DLD1 (cell line): ENCODE results near the gene ARMH2.

Experiments
- in situ Hi-C: cut with HindIII; loops from 2 replicates; pipeline ENCODE4 v1.10.0; 2017; ENCODE audit warnings: low sequenced_read_pairs

Gene ARMH2

GRCh38 chr6:24821860-24822444 lies 23.2 kb upstream of the ARMH2 start:
- in situ Hi-C loops = no loop called here

- in situ Hi-C loops = no loop called here
These were observed 19.6 kb upstream of the ARMH2 start for GRCh38 chr6:24818346-24818745.

GRCh38 chr6:24809728-24810127 lies 11.0 kb upstream of the ARMH2 start:
- in situ Hi-C loops = no loop called here

GRCh38 chr6:24807584-24807983 lies 8.9 kb upstream of the ARMH2 start:
- in situ Hi-C loops = no loop called here

- in situ Hi-C loops = no loop called here
These were observed 3.7 kb upstream of the ARMH2 start for GRCh38 chr6:24802271-24803059.

DNA sequence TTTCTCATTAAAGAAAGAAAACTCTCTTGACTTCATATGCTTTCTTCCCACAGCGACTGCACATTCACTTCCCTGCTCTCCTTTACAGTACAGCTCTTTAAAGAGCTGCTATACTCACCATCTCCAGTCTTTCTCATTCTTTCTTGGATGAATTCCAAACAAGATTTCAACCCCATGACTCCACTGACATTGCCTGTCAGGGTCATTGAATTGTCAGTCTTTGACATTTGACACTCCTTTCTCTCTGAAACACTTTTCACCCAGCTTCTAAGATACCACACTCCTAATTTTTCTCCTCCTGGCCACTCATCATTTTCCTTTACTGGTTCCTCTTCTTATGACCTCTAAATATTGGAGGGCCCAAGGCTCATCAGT lies 811 bp upstream of the ARMH2 start:
- in situ Hi-C loops = no loop called here

- in situ Hi-C loops = no loop called here
These were observed 1.0 kb downstream of the ARMH2 start for GRCh38 chr6:24797596-24798216.

DNA sequence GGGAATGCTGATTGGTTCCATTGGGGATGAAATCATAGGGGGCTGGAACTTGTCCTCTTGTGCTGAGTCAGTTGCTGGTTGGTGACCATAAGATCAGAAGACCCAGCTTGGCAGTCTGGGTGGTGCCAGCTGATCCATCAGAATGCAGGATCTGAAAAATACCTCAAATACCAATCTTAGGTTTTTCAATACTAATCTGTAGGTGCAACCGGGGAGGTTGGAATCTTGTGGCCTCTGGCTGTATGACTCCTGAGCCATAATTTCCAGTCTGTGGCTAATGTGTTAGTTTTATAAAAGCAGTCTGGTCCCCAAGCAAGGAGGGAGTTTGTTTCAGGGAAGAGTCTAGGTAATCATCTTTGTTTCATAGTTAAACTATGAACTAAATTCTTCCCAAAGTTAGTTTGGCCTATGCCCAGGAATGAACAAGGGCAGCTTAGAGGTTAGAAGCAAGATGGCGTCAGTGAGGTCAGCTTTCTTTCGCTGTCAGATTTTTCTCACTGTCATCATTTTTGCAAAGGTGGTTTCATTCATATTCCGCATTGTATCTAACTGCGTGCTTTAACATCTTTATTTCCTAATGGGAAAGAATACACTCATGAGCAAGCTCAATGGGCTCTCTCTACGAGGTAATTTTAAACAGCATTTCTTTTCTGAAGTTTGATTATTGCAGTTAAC lies 2.0 kb downstream of the ARMH2 start:
- in situ Hi-C loops = no loop called here

DNA sequence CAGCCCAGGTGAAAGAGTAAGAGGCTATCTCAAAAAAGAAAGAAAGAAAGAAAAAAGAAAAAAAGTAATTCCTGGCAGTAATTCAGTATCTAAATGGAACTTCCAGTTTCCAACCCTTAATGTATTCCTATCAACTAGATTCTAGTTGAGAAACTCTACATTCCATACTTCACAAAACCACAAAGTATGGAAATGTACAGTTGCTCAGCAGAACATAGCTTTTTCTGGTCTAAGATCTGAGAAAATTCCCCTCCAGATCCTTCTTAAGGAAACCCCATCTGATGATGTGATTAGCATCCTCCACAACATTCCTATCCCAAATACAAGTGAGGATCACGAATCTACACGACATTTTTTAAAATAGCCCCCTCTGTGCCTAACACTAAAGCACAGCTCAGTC lies 3.6 kb downstream of the ARMH2 start:
- in situ Hi-C loops = no loop called here

DNA sequence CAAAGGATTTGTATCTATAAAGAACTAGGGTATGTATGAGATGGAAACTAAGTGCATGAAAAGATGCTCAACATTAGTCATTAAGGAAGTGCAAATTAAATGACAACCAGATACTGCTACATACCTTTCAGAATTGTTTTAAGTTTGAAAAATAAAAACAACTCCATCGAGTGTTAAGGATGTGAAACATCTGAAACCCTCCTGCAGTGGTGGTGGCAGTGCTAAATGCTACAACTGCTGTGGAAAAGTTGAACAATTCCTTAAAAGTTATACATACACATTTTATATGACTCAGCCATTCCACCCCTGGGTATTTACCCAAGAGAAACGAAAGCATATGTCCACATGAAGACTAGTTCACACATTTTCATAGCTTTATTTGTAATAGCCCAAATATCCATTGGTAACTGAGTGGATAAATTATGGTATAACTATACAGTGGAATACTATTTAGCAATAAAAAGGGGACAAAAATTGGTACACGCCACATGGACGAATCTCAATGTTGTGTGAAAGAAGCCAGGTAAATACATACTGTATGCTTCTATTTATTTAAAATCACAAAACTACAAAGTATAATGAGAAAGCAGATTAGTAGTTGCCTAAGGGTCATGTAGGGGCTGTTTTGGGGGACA lies 10.6 kb downstream of the ARMH2 start:
- in situ Hi-C loops = no loop called here

- in situ Hi-C loops = no loop called here
These were observed 18.5 kb downstream of the ARMH2 start for GRCh38 chr6:24780206-24780605.

- in situ Hi-C loops = no loop called here
These were observed 19.2 kb downstream of the ARMH2 start for GRCh38 chr6:24779416-24780016.

GRCh38 chr6:24778878-24779277 lies 19.8 kb downstream of the ARMH2 start:
- in situ Hi-C loops = no loop called here

- in situ Hi-C loops = no loop called here
These were observed 20.6 kb downstream of the ARMH2 start for GRCh38 chr6:24778121-24778520.

- in situ Hi-C loops = no loop called here
These were observed 21.5 kb downstream of the ARMH2 start for GRCh38 chr6:24777227-24777626.

- in situ Hi-C loops = no loop called here
These were observed 23.1 kb downstream of the ARMH2 start for GRCh38 chr6:24775520-24776058.

DNA sequence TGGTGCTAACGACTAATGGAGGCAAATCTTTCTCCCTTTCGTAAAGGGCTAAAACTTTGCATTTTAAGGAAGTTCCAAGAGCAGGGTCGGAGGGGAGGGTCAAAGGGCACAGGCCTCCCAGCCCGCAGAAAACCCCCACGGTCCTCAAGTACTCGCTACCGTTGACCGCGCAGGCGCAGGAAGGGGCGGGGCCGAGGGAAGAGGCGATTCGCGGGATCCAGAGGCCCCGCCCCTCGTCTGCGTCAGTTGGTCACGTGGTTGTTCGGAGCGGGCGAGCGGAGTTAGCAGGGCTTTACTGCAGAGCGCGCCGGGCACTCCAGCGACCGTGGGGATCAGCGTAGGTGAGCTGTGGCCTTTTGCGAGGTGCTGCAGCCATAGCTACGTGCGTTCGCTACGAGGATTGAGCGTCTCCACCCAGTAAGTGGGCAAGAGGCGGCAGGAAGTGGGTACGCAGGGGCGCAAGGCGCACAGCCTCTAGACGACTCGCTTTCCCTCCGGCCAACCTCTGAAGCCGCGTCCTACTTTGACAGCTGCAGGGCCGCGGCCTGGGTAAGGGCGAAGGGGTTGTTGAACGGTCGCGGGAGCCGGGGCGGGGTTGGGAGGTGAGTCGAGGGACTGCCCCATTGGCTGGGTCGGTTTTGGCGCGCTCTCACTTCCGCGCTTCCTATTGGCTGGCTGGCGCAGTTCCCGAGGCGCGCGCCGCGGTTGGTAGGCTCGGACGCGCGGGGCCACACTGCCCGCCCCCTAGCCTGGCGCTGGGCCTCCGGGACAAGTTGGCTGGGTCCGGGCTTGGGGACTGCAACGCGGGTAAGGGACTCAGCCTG lies 23.8 kb downstream of the ARMH2 start, which contains the start of gene GMNN:
TSS of gene GMNN (plus strand) at position 242 of the 824 bp plus-strand sequence. CDS start 2,310 bp downstream, outside the sequence.
- in situ Hi-C loops = no loop called here

- in situ Hi-C loops = no loop called here
These were observed 30.4 kb downstream of the ARMH2 start for GRCh38 chr6:24768361-24768760.

GRCh38 chr6:24766680-24767462 lies 31.8 kb downstream of the ARMH2 start:
- in situ Hi-C loops = no loop called here
